ENCODE measurements around the gene SHH.

- TF ChIP-seq ZNF396 (CRISPR knock-in tag; IDR thresholded peaks at IDR 0.05; ENCODE audit: borderline replicate concordance) (no peak), AFF4 (CRISPR knock-in tag; IDR thresholded peaks at IDR 0.05; ENCODE audit: borderline replicate concordance) (no peak), CREB1 (CRISPR knock-in tag; IDR thresholded peaks at IDR 0.05) (no peak), USF2 (CRISPR knock-in tag; IDR thresholded peaks at IDR 0.05) (no peak), CTCF (IDR thresholded peaks at IDR 0.05) (no peak), FOXK1 (CRISPR knock-in tag; IDR thresholded peaks at IDR 0.05) (no peak), ETV6 (CRISPR knock-in tag; IDR thresholded peaks at IDR 0.05) (no peak), NR1H2 (CRISPR knock-in tag; IDR thresholded peaks at IDR 0.05) (no peak), MAX (CRISPR knock-in tag; IDR thresholded peaks at IDR 0.05) (no peak)
These were observed 55.9 kb downstream of the SHH start for GRCh38 chr7:155756322-155756721.

All from WTC11 (cell line).